ENCODE measurements around the gene RPL13A. TPM values are rescaled to one million over a fixed set of nuclear protein-coding genes. Genes with fewer than 3 reads are reported as not detected.
A peak's percentile ranks its signal among the peaks of the same experiment; 100 is the strongest.

RPL13A gene
- polyA plus RNA-seq, 1 of the 3 experiments (the other 2 are of a cell fraction) = 2,748 TPM

DNA sequence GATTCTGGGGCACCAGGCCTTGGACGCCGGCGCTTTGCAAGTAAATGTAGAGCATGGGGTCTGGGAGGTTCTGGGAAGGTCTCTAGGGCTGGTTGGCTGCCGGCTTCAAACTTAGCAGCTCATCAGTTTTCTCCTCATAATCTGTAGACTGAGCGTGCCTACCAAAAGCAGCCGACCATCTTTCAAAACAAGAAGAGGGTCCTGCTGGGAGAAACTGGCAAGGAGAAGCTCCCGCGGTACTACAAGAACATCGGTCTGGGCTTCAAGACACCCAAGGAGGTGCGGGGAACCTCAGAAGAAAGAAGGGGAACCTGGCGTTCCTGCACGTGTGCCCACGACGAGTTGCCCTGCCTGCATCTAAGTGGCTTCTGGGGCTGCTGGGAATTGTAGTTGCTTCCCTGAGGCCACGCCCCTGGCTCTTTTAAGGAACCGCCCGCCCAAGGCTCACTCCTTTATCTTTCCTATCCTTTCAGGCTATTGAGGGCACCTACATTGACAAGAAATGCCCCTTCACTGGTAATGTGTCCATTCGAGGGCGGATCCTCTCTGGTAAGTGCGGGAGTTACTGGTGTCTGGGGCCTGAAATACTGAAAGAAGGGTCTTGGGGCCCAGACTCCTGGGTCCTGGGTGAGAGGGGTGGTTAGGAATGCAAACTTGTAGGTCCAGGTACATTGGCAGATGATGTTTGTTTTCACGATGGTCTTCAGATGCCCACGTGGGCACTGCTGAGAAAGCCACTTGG is 9.8 kb downstream of the RPL13A start:
- Histone ChIP-seq H2AFZ (ENCODE audit: low read depth) (no peak overlapping the region; the same call in 1 of the 2 replicates), H3K9ac (peak overlapping the region; percentile 96), H3K27ac (ENCODE audit: low read depth in 2 of 2, low read length in 1 of 2) (peak overlapping the region; percentile 90 to 91; a peak in 3 of 4 replicates), H4K20me1 (ENCODE audit: insufficient read depth) (peaks cover 27% of the 10 kb centered on the region), H3K4me2 (peak overlapping the region; percentile 91), H3K4me1 (ENCODE audit: control insufficient read depth in 1 of 2, insufficient read depth in 2 of 2, low read depth in 1 of 2, low read length in 1 of 2) (peaks cover 11 to 24% of the 10 kb centered on the region in 2 experiments), H3F3A (replicated peaks; ENCODE audit: insufficient read depth) (peaks cover 78% of the 10 kb centered on the region), H3K9me2 (no peaks in the 10 kb centered on the region), H3K27me3 (ENCODE audit: insufficient read depth) (no peaks in the 10 kb centered on the region), H3K36me3 (replicated peaks in 1 of 2; ENCODE audit: control insufficient read depth in 1 of 2, insufficient read depth in 2 of 2, low read length in 1 of 2) (peaks cover 36 to 38% of the 10 kb centered on the region in 2 experiments), H3K4me3 (ENCODE audit: low read depth in 2 of 2, low read length in 1 of 2) (peak overlapping the region; percentile 88 to 97), H3K79me2 (ENCODE audit: insufficient read depth) (peaks cover 28% of the 10 kb centered on the region), H3K9me3 (no peaks in the 10 kb centered on the region)
- TF ChIP-seq NFIC (IDR thresholded peaks at IDR 0.05; ENCODE audit: borderline replicate concordance) (no peak), MXI1 (IDR thresholded peaks at IDR 0.05; ENCODE audit: low read depth, low read length) (peak; percentile 95), GABPA (IDR thresholded peaks at IDR 0.05; ENCODE audit: low read depth) (peak; percentile 30; the same call in 1 of the 2 replicates), SIN3A (IDR thresholded peaks at IDR 0.05; ENCODE audit: borderline replicate concordance, low read depth, low read length) (no peak; the same call in 1 of the 2 replicates), CHD2 (IDR thresholded peaks at IDR 0.05; ENCODE audit: low read length, partially characterized antibody) (peak; percentile 13), MEF2A (IDR thresholded peaks at IDR 0.05; ENCODE audit: borderline replicate concordance, low read depth) (no peak), TEAD4 (IDR thresholded peaks at IDR 0.05; ENCODE audit: borderline replicate concordance, insufficient read depth) (no peak), GATA2 (CRISPR knock-in tag; IDR thresholded peaks at IDR 0.05) (no peak), RXRA (IDR thresholded peaks at IDR 0.05; ENCODE audit: borderline replicate concordance, low read depth) (no peak), TAF1 (IDR thresholded peaks at IDR 0.05; ENCODE audit: borderline replicate concordance, low read depth, low read length) (no peak), EP300 (IDR thresholded peaks at IDR 0.05; ENCODE audit: borderline replicate concordance in 1 of 2, low read depth in 1 of 2, low read length in 1 of 2) (no peak), FOXJ3 (CRISPR knock-in tag; IDR thresholded peaks at IDR 0.05) (no peak), YY1 (IDR thresholded peaks at IDR 0.05; ENCODE audit: low read depth) (0 out of 2 replicates have a peak, but pooled peaks have one; percentile 29), NRF1 (IDR thresholded peaks at IDR 0.05; ENCODE audit: low read depth, low read length) (no peak), TCF12 (IDR thresholded peaks at IDR 0.05) (no peak), POLR2AphosphoS5 (IDR thresholded peaks at IDR 0.05; ENCODE audit: low read depth, low read length) (peak; percentile 56)
- TF ChIP-seq, protein P1, sequence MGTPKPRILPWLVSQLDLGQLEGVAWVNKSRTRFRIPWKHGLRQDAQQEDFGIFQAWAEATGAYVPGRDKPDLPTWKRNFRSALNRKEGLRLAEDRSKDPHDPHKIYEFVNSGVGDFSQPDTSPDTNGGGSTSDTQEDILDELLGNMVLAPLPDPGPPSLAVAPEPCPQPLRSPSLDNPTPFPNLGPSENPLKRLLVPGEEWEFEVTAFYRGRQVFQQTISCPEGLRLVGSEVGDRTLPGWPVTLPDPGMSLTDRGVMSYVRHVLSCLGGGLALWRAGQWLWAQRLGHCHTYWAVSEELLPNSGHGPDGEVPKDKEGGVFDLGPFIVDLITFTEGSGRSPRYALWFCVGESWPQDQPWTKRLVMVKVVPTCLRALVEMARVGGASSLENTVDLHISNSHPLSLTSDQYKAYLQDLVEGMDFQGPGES (IDR thresholded peaks at IDR 0.05; ENCODE audit: low read depth, low read length) = no peak
- TF ChIP-seq, protein P2, sequence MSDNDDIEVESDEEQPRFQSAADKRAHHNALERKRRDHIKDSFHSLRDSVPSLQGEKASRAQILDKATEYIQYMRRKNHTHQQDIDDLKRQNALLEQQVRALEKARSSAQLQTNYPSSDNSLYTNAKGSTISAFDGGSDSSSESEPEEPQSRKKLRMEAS (IDR thresholded peaks at IDR 0.05; ENCODE audit: low read depth) = peak; percentile 89
- TF ChIP-seq, protein P3, sequence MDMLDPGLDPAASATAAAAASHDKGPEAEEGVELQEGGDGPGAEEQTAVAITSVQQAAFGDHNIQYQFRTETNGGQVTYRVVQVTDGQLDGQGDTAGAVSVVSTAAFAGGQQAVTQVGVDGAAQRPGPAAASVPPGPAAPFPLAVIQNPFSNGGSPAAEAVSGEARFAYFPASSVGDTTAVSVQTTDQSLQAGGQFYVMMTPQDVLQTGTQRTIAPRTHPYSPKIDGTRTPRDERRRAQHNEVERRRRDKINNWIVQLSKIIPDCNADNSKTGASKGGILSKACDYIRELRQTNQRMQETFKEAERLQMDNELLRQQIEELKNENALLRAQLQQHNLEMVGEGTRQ (IDR thresholded peaks at IDR 0.05; ENCODE audit: borderline replicate concordance, low read depth, low read length) = no peak
- TF ChIP-seq, protein P4, sequence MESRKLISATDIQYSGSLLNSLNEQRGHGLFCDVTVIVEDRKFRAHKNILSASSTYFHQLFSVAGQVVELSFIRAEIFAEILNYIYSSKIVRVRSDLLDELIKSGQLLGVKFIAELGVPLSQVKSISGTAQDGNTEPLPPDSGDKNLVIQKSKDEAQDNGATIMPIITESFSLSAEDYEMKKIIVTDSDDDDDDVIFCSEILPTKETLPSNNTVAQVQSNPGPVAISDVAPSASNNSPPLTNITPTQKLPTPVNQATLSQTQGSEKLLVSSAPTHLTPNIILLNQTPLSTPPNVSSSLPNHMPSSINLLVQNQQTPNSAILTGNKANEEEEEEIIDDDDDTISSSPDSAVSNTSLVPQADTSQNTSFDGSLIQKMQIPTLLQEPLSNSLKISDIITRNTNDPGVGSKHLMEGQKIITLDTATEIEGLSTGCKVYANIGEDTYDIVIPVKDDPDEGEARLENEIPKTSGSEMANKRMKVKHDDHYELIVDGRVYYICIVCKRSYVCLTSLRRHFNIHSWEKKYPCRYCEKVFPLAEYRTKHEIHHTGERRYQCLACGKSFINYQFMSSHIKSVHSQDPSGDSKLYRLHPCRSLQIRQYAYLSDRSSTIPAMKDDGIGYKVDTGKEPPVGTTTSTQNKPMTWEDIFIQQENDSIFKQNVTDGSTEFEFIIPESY (IDR thresholded peaks at IDR 0.05; ENCODE audit: borderline replicate concordance, low read depth) = peak; percentile 58; the same call in 1 of the 2 replicates
- TF ChIP-seq, protein P5, sequence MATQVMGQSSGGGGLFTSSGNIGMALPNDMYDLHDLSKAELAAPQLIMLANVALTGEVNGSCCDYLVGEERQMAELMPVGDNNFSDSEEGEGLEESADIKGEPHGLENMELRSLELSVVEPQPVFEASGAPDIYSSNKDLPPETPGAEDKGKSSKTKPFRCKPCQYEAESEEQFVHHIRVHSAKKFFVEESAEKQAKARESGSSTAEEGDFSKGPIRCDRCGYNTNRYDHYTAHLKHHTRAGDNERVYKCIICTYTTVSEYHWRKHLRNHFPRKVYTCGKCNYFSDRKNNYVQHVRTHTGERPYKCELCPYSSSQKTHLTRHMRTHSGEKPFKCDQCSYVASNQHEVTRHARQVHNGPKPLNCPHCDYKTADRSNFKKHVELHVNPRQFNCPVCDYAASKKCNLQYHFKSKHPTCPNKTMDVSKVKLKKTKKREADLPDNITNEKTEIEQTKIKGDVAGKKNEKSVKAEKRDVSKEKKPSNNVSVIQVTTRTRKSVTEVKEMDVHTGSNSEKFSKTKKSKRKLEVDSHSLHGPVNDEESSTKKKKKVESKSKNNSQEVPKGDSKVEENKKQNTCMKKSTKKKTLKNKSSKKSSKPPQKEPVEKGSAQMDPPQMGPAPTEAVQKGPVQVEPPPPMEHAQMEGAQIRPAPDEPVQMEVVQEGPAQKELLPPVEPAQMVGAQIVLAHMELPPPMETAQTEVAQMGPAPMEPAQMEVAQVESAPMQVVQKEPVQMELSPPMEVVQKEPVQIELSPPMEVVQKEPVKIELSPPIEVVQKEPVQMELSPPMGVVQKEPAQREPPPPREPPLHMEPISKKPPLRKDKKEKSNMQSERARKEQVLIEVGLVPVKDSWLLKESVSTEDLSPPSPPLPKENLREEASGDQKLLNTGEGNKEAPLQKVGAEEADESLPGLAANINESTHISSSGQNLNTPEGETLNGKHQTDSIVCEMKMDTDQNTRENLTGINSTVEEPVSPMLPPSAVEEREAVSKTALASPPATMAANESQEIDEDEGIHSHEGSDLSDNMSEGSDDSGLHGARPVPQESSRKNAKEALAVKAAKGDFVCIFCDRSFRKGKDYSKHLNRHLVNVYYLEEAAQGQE (IDR thresholded peaks at IDR 0.05; ENCODE audit: low read depth, low read length) = no peak
- POLR2A ChIA-PET = interaction anchor here (1.7 kb wide), 2 partner anchors 51 to 179 kb away, joined by 4 to 8 read pairs; partner anchors contain the start of gene PRMT1
- peak; percentile 68 for DNase-seq
- WGBS (ENCODE audit: low lambda C conversion rate) = 1% methylated on average over 21 of the region's 22 CpGs
- CTCF ChIA-PET = interaction anchor here (1.7 to 3.5 kb wide), 4 partner anchors 10 to 73 kb away, joined by 5 to 14 read pairs (median 10); partner anchors contain the start of gene FLT3LG

Measured in SK-N-SH (cell line).